PC-9 (cell line): ENCODE data around the gene LYPD6B.

Experiments
- EZH2 ChIP-seq: fragments of 200-600 bp; sonication (generic); IDR thresholded peaks from 2 replicates; pipeline ENCODE4 v1.8.0; 2017; ENCODE audit warnings: antibody characterized with exemption, low read depth
- TF ChIP-seq, protein P1 (sequence below): fragments of 200-600 bp; sonication (generic); conservative IDR thresholded peaks from 2 replicates; pipeline ENCODE4 v1.6.1; 2017; ENCODE audit warnings: mixed run types, antibody characterized with exemption, mild to moderate bottlenecking, moderate library complexity

DNA sequence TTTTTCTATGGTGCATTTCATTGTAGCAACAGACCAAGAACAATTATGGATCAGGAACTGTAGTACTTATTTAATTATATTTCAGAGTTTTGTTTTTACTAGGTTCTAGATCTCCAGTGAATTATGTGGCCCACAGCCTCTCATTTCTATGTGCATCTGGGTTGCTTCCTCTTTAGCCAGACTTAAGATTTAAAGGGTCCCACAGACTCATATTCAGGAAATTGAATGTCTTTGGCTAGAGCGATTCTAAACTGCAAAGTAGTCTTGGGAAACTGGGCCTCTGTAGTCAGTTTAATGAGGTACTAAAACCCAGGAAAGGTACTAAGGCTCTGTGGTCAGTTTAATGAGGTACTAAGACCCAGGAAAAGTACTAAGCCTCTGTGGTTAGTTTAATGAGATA lies 94.4 kb downstream of the LYPD6B start:
- TF ChIP-seq, protein P1, sequence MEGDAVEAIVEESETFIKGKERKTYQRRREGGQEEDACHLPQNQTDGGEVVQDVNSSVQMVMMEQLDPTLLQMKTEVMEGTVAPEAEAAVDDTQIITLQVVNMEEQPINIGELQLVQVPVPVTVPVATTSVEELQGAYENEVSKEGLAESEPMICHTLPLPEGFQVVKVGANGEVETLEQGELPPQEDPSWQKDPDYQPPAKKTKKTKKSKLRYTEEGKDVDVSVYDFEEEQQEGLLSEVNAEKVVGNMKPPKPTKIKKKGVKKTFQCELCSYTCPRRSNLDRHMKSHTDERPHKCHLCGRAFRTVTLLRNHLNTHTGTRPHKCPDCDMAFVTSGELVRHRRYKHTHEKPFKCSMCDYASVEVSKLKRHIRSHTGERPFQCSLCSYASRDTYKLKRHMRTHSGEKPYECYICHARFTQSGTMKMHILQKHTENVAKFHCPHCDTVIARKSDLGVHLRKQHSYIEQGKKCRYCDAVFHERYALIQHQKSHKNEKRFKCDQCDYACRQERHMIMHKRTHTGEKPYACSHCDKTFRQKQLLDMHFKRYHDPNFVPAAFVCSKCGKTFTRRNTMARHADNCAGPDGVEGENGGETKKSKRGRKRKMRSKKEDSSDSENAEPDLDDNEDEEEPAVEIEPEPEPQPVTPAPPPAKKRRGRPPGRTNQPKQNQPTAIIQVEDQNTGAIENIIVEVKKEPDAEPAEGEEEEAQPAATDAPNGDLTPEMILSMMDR, result no peak
- no peak for TF ChIP-seq EZH2
